Progenitor cell of endocrine pancreas (in vitro differentiated cells): ENCODE measurements around the gene PDCD4. TPM values are rescaled to one million over a fixed set of nuclear protein-coding genes. Genes with fewer than 3 reads are reported as not detected.

Experiments
- DNase-seq: peaks from one replicate; pipeline ENCODE4 v3.0.0; 2021; ENCODE audit warnings: low spot score; ENCODE audit not compliant: unreplicated experiment
- H3K27ac Mint-ChIP-seq: 2 replicates; pipeline ENCODE4 v1.8.0; 2021; ENCODE audit warnings: mild to moderate bottlenecking, moderate library complexity, mixed read lengths
- H3K27me3 Mint-ChIP-seq: 2 replicates; pipeline ENCODE4 v1.8.0; 2021; ENCODE audit warnings: mixed read lengths
- H3K36me3 Mint-ChIP-seq: 2 replicates; pipeline ENCODE4 v1.8.0; 2022; ENCODE audit warnings: mixed read lengths; ENCODE audit not compliant: insufficient read depth
- H3K4me1 Mint-ChIP-seq: 2 replicates; pipeline ENCODE4 v1.8.0; 2021; ENCODE audit warnings: low read depth, mixed read lengths
- H3K4me3 Mint-ChIP-seq: 2 replicates; pipeline ENCODE4 v1.8.0; 2021; ENCODE audit warnings: low read depth, mild to moderate bottlenecking, moderate library complexity, mixed read lengths
- H3K9me3 Mint-ChIP-seq: 2 replicates; pipeline ENCODE4 v1.8.0; 2021; ENCODE audit warnings: low read depth, mixed read lengths
- total RNA-seq: library from RNA; stranded (reverse); gene quantifications from 2 replicates; pipeline ENCODE4 v1.2.1, GENCODE V29; 2021
- TF ChIP-seq, protein P1 (sequence below): fragments of 200-600 bp; sonication (generic); IDR thresholded peaks from one replicate; pipeline ENCODE4 v1.5.0; 2021; ENCODE audit warnings: antibody characterized with exemption, mild to moderate bottlenecking; ENCODE audit not compliant: unreplicated experiment

PDCD4 gene
- total RNA-seq, 1 donor from 2014 or later: 172 TPM

DNA sequence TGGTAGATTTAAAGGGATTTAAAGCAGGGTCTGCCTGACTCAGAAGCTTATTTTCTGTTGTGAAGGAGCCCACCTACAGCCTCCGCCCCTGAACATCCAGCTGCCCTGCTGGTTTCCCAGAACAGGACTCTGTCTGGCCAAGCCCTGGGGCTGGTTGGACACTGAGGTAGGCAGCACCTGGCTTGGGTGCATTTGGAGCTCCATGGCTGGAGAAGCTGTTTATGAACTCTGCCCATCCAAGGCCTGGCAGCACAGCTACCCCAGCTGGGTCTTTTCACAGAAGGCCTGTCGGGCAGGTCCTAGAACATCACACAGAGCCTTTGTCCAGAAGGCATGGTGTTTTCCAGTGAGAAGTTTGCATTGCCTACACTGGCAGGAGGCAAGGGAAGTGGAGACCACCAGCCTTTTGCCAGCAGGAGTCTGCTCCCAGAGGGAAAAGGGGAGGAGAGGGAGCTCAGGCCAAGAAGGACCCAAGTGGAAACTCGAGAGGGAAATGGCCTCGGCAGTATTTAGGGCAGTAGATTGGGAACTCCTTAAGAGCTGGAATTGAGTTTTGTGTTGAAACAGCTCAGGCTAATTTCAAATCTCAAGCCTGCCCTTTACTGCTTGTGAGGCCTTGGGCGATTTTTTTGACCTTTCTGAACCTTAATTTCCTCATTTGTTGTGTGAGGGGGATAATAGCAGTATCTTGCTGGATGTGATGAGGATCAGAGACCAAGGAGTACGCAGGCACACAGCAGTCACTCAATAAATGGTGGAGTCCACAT, 12.3 kb upstream of the PDCD4 start:
- no peak for DNase-seq
- no peaks in the 10 kb centered on the region for H3K36me3 Mint-ChIP-seq
- TF ChIP-seq, protein P1, sequence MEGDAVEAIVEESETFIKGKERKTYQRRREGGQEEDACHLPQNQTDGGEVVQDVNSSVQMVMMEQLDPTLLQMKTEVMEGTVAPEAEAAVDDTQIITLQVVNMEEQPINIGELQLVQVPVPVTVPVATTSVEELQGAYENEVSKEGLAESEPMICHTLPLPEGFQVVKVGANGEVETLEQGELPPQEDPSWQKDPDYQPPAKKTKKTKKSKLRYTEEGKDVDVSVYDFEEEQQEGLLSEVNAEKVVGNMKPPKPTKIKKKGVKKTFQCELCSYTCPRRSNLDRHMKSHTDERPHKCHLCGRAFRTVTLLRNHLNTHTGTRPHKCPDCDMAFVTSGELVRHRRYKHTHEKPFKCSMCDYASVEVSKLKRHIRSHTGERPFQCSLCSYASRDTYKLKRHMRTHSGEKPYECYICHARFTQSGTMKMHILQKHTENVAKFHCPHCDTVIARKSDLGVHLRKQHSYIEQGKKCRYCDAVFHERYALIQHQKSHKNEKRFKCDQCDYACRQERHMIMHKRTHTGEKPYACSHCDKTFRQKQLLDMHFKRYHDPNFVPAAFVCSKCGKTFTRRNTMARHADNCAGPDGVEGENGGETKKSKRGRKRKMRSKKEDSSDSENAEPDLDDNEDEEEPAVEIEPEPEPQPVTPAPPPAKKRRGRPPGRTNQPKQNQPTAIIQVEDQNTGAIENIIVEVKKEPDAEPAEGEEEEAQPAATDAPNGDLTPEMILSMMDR: no peak
- peaks cover 29% of the 10 kb centered on the region for H3K4me1 Mint-ChIP-seq
- H3K27ac Mint-ChIP-seq: no peak overlapping the region
- H3K27me3 Mint-ChIP-seq: no peaks in the 10 kb centered on the region
- H3K4me3 Mint-ChIP-seq: no peak overlapping the region
- H3K9me3 Mint-ChIP-seq: no peaks in the 10 kb centered on the region

DNA sequence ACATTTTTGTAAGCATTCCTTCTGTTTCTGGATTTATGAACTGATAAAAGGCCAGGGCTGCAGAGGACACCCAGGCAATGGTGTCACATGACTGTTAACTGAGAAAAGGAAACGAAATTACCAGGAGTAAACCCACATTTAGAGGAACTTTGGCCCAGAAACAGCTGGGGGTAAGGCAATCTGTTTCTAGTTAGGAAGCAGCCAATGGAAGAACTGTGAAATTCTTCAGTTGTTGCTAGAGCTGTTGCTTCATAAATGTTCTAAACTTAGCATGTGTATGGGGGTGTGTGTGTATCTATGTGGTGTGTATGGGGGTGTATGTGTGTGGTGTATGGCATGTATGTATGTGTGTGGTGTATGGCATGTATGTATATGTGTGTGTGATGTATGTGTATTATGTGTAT, 11.8 kb upstream of the PDCD4 start:
- Mint-ChIP-seq H3K9me3 (no peaks in the 10 kb centered on the region), H3K4me1 (peaks cover 33% of the 10 kb centered on the region), H3K36me3 (no peaks in the 10 kb centered on the region), H3K27me3 (no peaks in the 10 kb centered on the region), H3K27ac (no peak overlapping the region), H3K4me3 (no peak overlapping the region)
- DNase-seq: no peak
- TF ChIP-seq, protein P1: no peak

DNA sequence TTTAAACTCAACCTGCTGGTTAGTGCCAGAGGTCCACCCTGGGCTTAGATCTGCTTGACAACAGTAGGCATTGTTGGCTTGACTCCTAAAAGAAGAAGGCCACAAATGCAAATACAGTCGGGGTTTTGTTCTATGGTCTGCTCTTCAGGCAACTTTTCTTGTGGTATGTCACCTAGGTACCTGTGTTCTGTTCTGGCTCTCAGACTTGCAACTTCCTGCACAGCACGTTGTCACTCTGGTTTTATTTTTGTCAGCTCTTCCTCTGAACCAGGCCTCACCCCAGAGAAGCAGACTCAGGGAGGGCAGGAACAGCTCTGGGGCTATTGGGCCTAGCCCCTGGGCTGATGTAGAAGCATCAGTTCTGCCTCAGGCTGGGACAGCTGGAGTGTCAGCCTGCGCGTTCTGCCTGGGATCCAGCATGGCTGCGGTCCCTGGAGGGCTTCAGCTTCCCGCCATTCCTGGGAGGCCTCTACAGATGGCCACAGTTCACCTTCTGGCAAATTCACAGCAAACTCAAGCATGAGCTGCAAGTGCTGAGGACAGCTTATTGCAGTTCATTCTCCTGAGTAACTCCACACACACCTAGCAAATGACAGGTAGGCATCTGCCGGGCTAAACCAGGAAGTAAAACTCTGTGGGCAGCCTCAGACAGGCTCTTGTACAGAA, 11.0 kb upstream of the PDCD4 start:
- no peaks in the 10 kb centered on the region for H3K9me3 Mint-ChIP-seq
- H3K27me3 Mint-ChIP-seq: no peaks in the 10 kb centered on the region
- H3K36me3 Mint-ChIP-seq: no peaks in the 10 kb centered on the region
- H3K4me3 Mint-ChIP-seq: no peak overlapping the region
- no peak overlapping the region for H3K27ac Mint-ChIP-seq
- DNase-seq: no peak
- TF ChIP-seq, protein P1: no peak
- peaks cover 40% of the 10 kb centered on the region for H3K4me1 Mint-ChIP-seq

DNA sequence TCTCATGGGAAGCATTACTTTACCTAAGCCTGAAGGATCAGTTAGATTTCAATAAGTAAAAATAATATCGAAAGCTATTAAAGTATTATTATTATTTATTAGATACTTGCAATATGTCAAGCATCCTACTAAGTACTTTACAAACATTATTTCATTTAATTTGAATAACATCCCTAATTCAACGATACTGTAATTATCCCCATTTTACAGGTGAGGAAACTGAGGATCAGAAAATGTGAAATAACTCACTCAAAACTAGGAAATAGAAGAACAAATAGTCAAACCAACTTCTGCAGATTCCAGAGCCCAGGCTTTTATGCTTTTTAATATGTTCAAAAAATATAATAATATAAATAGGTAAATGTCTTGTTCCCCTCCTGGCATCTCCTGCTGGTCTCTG, 10.3 kb upstream of the PDCD4 start:
- Mint-ChIP-seq H3K36me3 (no peaks in the 10 kb centered on the region), H3K4me3 (no peak overlapping the region), H3K27ac (no peak overlapping the region), H3K9me3 (no peaks in the 10 kb centered on the region), H3K27me3 (no peaks in the 10 kb centered on the region), H3K4me1 (peaks cover 43% of the 10 kb centered on the region)
- TF ChIP-seq, protein P1: no peak
- no peak for DNase-seq

DNA sequence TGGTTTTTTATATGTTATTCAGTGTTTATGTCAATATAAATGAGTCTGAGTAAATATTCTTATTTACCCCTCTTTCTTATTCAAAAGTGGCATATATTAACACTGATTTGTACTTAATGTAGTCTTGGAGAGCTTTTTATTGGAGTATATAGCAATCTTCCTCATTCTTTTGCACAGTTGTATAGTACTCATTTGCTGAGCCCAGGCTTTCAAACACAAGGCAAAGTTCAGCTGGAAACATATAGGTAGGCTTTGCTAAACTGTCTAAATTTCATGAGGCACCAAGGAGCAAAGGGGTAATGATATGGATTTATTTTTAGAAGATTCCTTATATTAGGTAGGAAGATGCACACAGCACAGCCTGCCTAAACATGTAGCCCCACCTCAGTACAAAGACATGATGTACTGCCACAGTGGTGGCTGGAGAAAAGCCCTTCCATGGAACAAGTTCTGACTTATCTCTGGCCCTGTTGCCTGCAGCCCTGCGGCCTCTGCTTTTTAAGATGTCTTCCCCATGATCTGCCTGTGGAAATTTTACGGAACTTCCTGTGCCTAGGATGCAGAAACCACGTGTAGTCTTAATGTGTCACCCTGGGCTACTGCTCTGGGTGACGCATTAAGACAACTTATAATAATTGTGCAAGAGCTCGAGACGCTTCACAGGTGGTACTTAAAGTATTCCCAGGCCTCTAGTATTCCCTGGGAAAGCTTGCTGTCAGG, 9.6 kb upstream of the PDCD4 start:
- Mint-ChIP-seq H3K4me3 (no peak overlapping the region), H3K36me3 (no peaks in the 10 kb centered on the region), H3K4me1 (peaks cover 44% of the 10 kb centered on the region), H3K27ac (no peak overlapping the region), H3K27me3 (no peaks in the 10 kb centered on the region), H3K9me3 (no peaks in the 10 kb centered on the region)
- TF ChIP-seq, protein P1: no peak
- DNase-seq: no peak
